ENCODE data around the gene FHAD1. TPM values are rescaled to one million over a fixed set of nuclear protein-coding genes. Genes with fewer than 3 reads are reported as not detected.

Gene FHAD1
- total RNA-seq, 6 experiments from 2014 or later, result 0.06 to 0.53 (median 0.12) TPM; not detected in 3

DNA sequence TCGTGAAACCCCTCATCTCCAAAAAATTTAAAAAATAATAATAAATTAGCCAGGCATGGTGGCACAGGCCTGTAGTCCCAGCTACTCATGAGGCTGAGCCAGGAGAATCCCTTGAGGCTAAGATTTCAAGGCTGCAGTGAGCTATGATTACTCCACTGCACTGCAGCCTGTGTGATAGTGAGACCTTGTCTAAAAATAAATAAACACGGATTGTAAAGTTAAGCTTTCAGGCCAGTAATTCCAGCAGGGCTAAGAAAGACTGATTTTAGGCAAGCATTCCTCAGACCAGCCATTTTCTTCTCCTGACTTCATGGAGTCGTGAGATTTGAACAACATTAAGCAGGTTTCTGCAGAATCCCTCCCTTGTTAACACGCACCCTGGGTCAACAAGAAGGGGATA is 85.5 kb downstream of the FHAD1 start:
- TF ChIP-seq POLR2A (IDR thresholded peaks at IDR 0.05), result no peak
- ATAC-seq (no peak), DNase-seq (no peak)
- intact Hi-C loops (cut with DNase I), result loop anchor here in 1 of 2 donors (5.0 kb wide), 1 partner anchor 95 kb away; no protein-coding TSS in a partner anchor
- Histone ChIP-seq H3K27me3 (no peaks in the 10 kb centered on the region), H3K36me3 (no peaks in the 10 kb centered on the region), H3K27ac (no peak overlapping the region), H3K9me3 (no peaks in the 10 kb centered on the region), H3K4me3 (no peak overlapping the region), H3K4me1 (peaks cover 0 to 13% (median 6%) of the 10 kb centered on the region in 4 donors)
- WGBS (ENCODE audit: insufficient coverage, low coverage, low lambda C conversion rate, missing lambda C conversion rate), result 67% methylated on average over 4 of the region's 4 CpGs

DNA sequence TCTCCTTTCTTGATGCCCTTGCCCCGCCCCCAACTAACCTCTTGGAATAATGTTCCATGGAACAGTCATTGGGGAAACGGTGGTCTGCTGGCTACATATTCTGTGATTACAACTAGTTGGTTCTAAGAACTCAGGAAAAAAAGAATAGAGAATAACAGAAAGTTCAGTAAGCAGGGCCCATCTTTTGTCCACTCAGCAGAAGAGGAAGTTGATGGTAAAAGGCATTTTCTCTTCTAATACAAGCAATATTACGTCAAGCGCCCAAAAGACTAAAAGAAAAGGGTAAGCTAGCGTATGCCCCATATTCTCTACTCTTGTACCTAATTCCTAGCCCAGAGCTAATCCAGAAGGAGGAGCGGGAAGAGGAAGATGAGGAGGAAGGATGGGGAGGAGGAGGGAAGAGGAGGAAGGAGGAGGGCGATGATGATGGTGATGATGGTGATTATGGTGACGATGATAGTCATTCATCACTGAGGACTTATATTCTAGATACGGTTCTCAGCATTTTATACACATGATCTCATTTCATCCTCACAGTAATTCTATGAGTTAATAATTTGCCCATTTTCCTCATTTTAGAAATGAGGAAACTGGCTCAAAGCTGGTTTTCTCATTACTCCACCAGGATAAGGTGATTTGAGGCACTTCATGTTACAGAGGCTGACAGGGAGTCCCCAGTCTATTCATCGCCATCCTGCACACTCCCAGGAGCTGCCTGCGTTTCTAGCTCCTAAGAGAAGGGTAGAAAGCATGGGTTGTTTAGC is 86.1 kb downstream of the FHAD1 start:
- Histone ChIP-seq H3K9me3 (no peaks in the 10 kb centered on the region), H3K36me3 (no peaks in the 10 kb centered on the region), H3K27me3 (no peaks in the 10 kb centered on the region), H3K4me3 (no peak overlapping the region), H3K27ac (no peak overlapping the region), H3K4me1 (peaks cover 0 to 12% (median 6%) of the 10 kb centered on the region in 4 donors)
- ATAC-seq, result no peak
- intact Hi-C loops (cut with DNase I), result loop anchor here in 1 of 2 donors (5.0 kb wide), 1 partner anchor 94 kb away; no protein-coding TSS in a partner anchor
- TF ChIP-seq POLR2A (IDR thresholded peaks at IDR 0.05), result no peak
- DNase-seq, result no peak
- 83% methylated on average over 9 of the region's 11 CpGs for WGBS (ENCODE audit: insufficient coverage, low coverage, low lambda C conversion rate, missing lambda C conversion rate)

DNA sequence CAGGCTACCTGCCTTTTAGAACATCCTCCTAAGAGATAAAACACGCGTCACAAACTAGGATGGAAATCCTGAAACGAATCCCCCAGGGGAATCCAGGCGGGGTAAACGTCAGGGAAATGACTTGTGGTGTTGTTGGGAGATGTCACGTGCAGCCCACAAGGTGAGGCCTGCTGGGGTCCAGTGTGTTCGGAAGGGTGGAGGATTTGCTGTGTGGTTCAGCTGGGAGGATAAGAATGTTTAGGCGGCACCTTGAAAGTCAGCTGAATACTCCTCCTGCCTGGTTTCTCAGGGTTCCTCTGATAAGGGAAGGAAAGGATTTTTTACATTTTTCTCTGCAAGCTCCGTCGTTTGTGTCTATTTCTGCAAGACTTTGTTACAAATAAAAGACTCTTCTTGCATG is 88.0 kb downstream of the FHAD1 start:
- no peak for ATAC-seq
- H3K4me3 ChIP-seq, result no peak overlapping the region
- H3K27me3 ChIP-seq, result no peaks in the 10 kb centered on the region
- H3K4me1 ChIP-seq, result peaks cover 0 to 6% (median 0%) of the 10 kb centered on the region in 4 donors
- H3K9me3 ChIP-seq, result no peaks in the 10 kb centered on the region
- intact Hi-C loops (cut with DNase I), result loop anchor here in 1 of 2 donors (5.0 kb wide), 1 partner anchor 92 kb away; no protein-coding TSS in a partner anchor
- TF ChIP-seq, protein P1, sequence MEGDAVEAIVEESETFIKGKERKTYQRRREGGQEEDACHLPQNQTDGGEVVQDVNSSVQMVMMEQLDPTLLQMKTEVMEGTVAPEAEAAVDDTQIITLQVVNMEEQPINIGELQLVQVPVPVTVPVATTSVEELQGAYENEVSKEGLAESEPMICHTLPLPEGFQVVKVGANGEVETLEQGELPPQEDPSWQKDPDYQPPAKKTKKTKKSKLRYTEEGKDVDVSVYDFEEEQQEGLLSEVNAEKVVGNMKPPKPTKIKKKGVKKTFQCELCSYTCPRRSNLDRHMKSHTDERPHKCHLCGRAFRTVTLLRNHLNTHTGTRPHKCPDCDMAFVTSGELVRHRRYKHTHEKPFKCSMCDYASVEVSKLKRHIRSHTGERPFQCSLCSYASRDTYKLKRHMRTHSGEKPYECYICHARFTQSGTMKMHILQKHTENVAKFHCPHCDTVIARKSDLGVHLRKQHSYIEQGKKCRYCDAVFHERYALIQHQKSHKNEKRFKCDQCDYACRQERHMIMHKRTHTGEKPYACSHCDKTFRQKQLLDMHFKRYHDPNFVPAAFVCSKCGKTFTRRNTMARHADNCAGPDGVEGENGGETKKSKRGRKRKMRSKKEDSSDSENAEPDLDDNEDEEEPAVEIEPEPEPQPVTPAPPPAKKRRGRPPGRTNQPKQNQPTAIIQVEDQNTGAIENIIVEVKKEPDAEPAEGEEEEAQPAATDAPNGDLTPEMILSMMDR (IDR thresholded peaks at IDR 0.05), result no peak
- TF ChIP-seq POLR2A (IDR thresholded peaks at IDR 0.05), result no peak
- 86% methylated on average over 10 of the region's 10 CpGs for WGBS (ENCODE audit: insufficient coverage, low coverage, low lambda C conversion rate, missing lambda C conversion rate)
- H3K27ac ChIP-seq, result no peak overlapping the region
- no peak for DNase-seq
- no peaks in the 10 kb centered on the region for H3K36me3 ChIP-seq

DNA sequence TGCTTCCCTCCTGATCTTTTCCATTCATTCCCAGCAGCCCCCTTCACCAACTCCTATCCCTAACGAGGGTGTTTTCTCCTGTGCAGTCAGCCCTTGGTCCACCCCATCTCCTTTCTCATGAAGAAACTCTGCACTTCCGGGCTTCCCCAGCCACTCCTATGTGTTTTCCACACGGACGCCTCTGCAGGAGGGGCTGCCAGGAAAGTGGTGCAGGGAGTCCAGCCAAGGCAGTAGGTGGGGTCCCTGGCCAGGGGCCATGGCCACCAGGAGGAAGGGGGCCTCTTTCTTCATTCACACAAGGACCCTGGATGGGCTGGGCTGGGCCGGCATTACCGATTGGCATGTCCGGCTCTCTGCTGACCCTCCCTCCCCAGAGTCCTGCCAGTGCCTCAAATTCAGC is 89.8 kb downstream of the FHAD1 start:
- peaks cover 0 to 8% (median 0%) of the 10 kb centered on the region in 4 donors for H3K4me1 ChIP-seq
- DNase-seq, result no peak
- H3K4me3 ChIP-seq, result no peak overlapping the region
- no peak overlapping the region for H3K27ac ChIP-seq
- H3K27me3 ChIP-seq, result no peaks in the 10 kb centered on the region
- TF ChIP-seq POLR2A (IDR thresholded peaks at IDR 0.05), result no peak
- TF ChIP-seq, protein P1 (IDR thresholded peaks at IDR 0.05), result no peak
- 76% methylated on average over 5 of the region's 7 CpGs for WGBS (ENCODE audit: insufficient coverage, low coverage, low lambda C conversion rate, missing lambda C conversion rate)
- intact Hi-C loops (cut with DNase I), result no loop called here
- no peaks in the 10 kb centered on the region for H3K9me3 ChIP-seq
- no peak for ATAC-seq
- H3K36me3 ChIP-seq, result no peaks in the 10 kb centered on the region

DNA sequence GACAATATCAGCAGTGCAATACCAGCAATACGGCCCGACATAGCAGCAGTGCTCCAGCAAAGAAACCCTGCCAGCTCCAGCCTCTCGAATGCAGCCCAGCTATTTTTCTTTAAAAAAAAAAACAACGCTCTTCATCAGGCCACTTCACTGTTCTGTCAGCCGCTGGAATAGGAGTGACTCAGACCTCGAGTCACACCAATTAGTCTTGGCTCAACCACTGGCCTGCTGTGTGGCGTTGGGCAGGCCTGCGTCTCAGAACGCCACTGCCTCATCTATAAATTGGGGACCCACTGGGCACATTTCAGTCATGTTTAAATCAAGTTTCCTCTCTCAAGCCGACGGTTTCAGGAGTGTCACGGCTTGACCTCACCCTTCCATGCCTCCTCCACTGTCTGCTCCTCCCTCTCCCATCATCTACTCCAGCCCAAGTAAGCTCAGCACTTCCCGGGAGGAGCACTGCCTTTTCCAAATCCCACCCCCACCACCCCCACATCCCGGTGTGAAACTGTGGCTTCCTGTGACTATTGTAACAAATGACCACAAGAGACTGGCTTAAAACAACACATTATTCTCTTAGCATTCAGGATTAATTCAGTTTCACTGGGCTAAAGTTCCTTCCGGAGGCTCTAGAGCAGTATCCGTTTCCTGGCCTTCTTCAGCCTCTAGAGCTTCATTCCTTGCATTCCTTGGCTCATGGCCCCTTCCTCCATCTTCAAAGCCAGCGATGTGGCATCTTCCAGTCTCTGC is 90.8 kb downstream of the FHAD1 start:
- WGBS (ENCODE audit: insufficient coverage, low coverage, low lambda C conversion rate, missing lambda C conversion rate), result 75% methylated on average over 16 of the region's 17 CpGs
- H3K4me1 ChIP-seq, result peaks cover 0 to 8% (median 0%) of the 10 kb centered on the region in 4 donors
- no peak overlapping the region for H3K27ac ChIP-seq
- ATAC-seq (no peak), DNase-seq (no peak)
- H3K4me3 ChIP-seq, result no peak overlapping the region
- TF ChIP-seq, protein P1 (IDR thresholded peaks at IDR 0.05), result no peak
- no peak for TF ChIP-seq POLR2A (IDR thresholded peaks at IDR 0.05)
- intact Hi-C loops (cut with DNase I), result no loop called here
- no peaks in the 10 kb centered on the region for H3K9me3 ChIP-seq
- H3K36me3 ChIP-seq, result no peaks in the 10 kb centered on the region
- no peaks in the 10 kb centered on the region for H3K27me3 ChIP-seq

Data from right lobe of liver (tissue), 6 donors.